GM19043 (cell line): ENCODE measurements around the gene GIT2.

ENCODE experiments used
- ATAC-seq: cut with Tn5 transposase; IDR thresholded peaks from one replicate; pipeline ENCODE4 v1.9.1; 2021; ENCODE audit warnings: low read depth; ENCODE audit not compliant: unreplicated experiment

The GIT2 gene

GRCh38 chr12:109983432-109984142 is 12.6 kb downstream of the GIT2 start:
- no peak for ATAC-seq

GRCh38 chr12:109982210-109982609 is 14.0 kb downstream of the GIT2 start:
- no peak for ATAC-seq

GRCh38 chr12:109981311-109981710 is 14.9 kb downstream of the GIT2 start:
- ATAC-seq: no peak

GRCh38 chr12:109972821-109973220 is 23.3 kb downstream of the GIT2 start:
- ATAC-seq: no peak

GRCh38 chr12:109968801-109969200 is 27.4 kb downstream of the GIT2 start:
- no peak for ATAC-seq

GRCh38 chr12:109968032-109968420 is 28.1 kb downstream of the GIT2 start:
- ATAC-seq: no peak

- ATAC-seq: no peak
Observed at GRCh38 chr12:109967383-109968031, 28.7 kb downstream of the GIT2 start.

GRCh38 chr12:109966546-109966945 is 29.6 kb downstream of the GIT2 start:
- no peak for ATAC-seq

- ATAC-seq: no peak
Observed at GRCh38 chr12:109963743-109964429, 32.3 kb downstream of the GIT2 start.

GRCh38 chr12:109963330-109963729 is 32.8 kb downstream of the GIT2 start:
- no peak for ATAC-seq

- no peak for ATAC-seq
Observed at GRCh38 chr12:109962398-109962797, 33.8 kb downstream of the GIT2 start.

- ATAC-seq: no peak
Observed at GRCh38 chr12:109961612-109962011, 34.6 kb downstream of the GIT2 start.

GRCh38 chr12:109961201-109961600 is 35.0 kb downstream of the GIT2 start:
- no peak for ATAC-seq

- no peak for ATAC-seq
Observed at GRCh38 chr12:109959411-109960093, 36.6 kb downstream of the GIT2 start.

- ATAC-seq: no peak
Observed at GRCh38 chr12:109958374-109958773, 37.8 kb downstream of the GIT2 start.

- no peak for ATAC-seq
Observed at GRCh38 chr12:109953656-109954055, 42.5 kb downstream of the GIT2 start.

- no peak for ATAC-seq
Observed at GRCh38 chr12:109952873-109953272, 43.3 kb downstream of the GIT2 start.

GRCh38 chr12:109952160-109952858 is 43.9 kb downstream of the GIT2 start:
- no peak for ATAC-seq

- no peak for ATAC-seq
Observed at GRCh38 chr12:109951751-109952150, 44.4 kb downstream of the GIT2 start.

GRCh38 chr12:109951136-109951535 is 45.0 kb downstream of the GIT2 start:
- ATAC-seq: no peak

- ATAC-seq: no peak
Observed at GRCh38 chr12:109950625-109951024, 45.5 kb downstream of the GIT2 start.
